ENCODE results near the gene ADRA2A. TPM values are rescaled to one million over a fixed set of nuclear protein-coding genes. Genes with fewer than 3 reads are reported as not detected.

The ADRA2A gene
- total RNA-seq, 1 donor from 2014 or later = 4.9 TPM

DNA sequence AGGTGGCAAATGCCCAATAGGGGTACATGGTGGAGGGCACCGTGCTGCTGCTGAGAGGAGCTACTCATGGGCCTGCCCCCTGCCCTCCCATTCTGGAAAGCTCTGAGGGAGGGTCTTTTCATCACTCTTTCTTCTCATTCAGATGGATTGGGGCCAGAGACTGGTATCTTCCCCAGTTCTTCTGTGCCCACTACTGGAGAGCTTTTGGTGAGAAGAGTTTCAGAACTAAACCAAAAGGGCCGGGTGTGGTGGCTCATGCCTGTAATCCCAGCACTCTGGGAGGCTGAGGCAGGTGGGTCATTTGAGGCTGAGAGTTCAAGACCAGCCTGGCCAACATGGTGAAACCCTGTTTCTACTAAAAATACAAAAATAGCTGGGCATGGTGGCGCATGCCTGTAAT is 12.5 kb downstream of the ADRA2A start:
- peaks cover 81% of the 10 kb centered on the region for H3K27me3 Mint-ChIP-seq (ENCODE audit: low read depth)
- no peak overlapping the region for H3K4me3 Mint-ChIP-seq
- no peak for DNase-seq (ENCODE audit: low spot score in 2 of 2, unreplicated experiment in 2 of 2)
- TF ChIP-seq, protein P1, sequence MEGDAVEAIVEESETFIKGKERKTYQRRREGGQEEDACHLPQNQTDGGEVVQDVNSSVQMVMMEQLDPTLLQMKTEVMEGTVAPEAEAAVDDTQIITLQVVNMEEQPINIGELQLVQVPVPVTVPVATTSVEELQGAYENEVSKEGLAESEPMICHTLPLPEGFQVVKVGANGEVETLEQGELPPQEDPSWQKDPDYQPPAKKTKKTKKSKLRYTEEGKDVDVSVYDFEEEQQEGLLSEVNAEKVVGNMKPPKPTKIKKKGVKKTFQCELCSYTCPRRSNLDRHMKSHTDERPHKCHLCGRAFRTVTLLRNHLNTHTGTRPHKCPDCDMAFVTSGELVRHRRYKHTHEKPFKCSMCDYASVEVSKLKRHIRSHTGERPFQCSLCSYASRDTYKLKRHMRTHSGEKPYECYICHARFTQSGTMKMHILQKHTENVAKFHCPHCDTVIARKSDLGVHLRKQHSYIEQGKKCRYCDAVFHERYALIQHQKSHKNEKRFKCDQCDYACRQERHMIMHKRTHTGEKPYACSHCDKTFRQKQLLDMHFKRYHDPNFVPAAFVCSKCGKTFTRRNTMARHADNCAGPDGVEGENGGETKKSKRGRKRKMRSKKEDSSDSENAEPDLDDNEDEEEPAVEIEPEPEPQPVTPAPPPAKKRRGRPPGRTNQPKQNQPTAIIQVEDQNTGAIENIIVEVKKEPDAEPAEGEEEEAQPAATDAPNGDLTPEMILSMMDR (IDR thresholded peaks at IDR 0.05; ENCODE audit: unreplicated experiment) = no peak
- no peaks in the 10 kb centered on the region for H3K4me1 Mint-ChIP-seq
- H3K27ac Mint-ChIP-seq = no peak overlapping the region
- no peaks in the 10 kb centered on the region for H3K36me3 Mint-ChIP-seq
- H3K9me3 Mint-ChIP-seq = no peaks in the 10 kb centered on the region

DNA sequence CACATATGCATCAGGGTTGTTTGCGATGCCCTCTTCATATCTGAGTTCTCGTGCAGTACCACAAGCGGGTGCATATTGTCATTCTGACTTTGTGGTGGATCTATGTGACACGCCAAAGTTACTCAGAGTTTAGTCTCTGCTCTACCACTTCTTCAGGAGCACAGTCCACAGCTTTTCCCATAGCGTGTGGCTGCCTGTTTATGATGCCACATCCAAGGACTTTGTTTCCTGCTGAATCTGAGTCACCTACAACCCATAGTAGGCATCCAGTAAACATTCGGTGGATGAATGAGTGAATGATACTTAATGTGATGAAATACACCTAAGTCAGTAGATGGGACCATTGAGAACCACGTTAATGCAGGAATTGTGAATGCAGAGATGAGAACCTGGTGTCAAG is 15.0 kb downstream of the ADRA2A start:
- Mint-ChIP-seq H3K9me3 (no peaks in the 10 kb centered on the region), H3K36me3 (no peaks in the 10 kb centered on the region), H3K4me3 (no peak overlapping the region), H3K27me3 (ENCODE audit: low read depth) (peaks cover 79% of the 10 kb centered on the region), H3K27ac (no peak overlapping the region), H3K4me1 (no peaks in the 10 kb centered on the region)
- TF ChIP-seq, protein P1 (IDR thresholded peaks at IDR 0.05; ENCODE audit: unreplicated experiment) = no peak
- DNase-seq (ENCODE audit: low spot score in 2 of 2, unreplicated experiment in 2 of 2) = no peak

DNA sequence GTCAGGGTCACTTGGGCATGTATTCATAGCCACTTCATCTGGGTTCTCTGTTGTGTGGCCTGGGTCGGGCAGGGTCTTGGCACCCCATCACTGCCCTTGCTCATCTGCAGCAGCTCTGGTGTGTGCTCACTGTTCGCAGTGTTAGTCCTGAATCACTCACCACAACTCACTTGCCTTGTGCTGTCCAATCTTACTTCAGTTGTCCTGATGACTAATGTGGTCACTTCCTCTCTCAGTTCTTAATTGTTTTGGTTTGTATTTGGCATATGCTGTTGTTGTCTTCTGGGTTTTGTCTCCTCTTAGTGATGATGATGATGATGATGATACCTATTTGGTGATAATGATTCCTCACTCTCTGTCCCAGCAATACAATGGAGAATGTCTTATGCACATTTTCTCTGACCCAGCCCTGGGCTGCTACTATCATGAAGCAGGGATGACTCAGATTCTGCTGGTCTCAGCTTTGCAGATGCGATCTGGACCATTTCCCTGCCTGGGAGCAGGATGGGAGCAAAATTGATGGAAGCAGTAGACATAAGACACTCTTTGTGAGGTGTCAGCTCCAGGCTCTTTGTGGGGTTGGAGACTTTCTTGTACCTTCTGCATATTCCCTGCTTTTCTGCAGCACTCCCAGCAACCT is 17.0 kb downstream of the ADRA2A start:
- TF ChIP-seq, protein P1 (IDR thresholded peaks at IDR 0.05; ENCODE audit: unreplicated experiment) = no peak
- Mint-ChIP-seq H3K36me3 (no peaks in the 10 kb centered on the region), H3K27ac (no peak overlapping the region), H3K9me3 (no peaks in the 10 kb centered on the region), H3K4me3 (no peak overlapping the region), H3K4me1 (no peaks in the 10 kb centered on the region), H3K27me3 (ENCODE audit: low read depth) (peaks cover 76% of the 10 kb centered on the region)
- DNase-seq (ENCODE audit: low spot score in 2 of 2, unreplicated experiment in 2 of 2) = no peak

DNA sequence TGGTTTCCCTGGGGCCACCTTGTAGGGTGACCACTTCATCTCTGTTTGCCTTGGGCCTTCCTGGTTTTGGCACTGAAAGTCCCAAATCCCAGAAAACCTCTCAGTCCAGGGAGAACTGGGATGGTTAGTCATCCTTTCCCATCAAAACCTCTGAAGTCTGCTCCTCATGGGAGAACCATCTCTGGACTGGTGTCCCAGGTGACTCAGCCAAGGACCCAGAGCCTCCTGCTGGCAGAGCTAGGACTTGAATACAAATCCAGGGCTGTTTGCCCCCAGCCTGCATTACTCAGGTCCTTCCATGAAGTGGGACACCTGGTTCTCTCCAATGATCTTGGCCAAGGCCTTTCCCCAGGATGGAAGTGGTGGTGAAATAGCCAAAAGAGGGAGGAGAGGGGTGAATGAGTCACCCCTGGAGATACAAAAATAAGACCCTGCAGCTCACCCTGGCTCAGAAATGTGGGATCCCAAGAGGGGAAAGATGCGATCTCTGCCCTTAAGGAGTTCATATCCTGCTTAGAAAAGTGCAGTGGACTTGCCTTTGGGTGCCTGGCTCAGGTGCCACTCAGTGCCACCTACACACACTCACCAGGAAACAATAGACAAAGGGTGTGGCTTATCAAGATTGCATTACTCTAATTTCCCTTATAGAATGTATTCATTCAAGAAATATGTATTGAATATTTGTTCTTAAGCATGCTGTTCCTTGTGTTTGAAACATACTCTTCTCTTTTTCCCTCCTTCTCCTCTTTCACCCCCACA is 22.0 kb downstream of the ADRA2A start:
- no peak overlapping the region for H3K4me3 Mint-ChIP-seq
- no peaks in the 10 kb centered on the region for H3K9me3 Mint-ChIP-seq
- peaks cover 67% of the 10 kb centered on the region for H3K27me3 Mint-ChIP-seq (ENCODE audit: low read depth)
- H3K36me3 Mint-ChIP-seq = no peaks in the 10 kb centered on the region
- no peaks in the 10 kb centered on the region for H3K4me1 Mint-ChIP-seq
- TF ChIP-seq, protein P1 (IDR thresholded peaks at IDR 0.05; ENCODE audit: unreplicated experiment) = no peak
- DNase-seq (ENCODE audit: low spot score in 2 of 2, unreplicated experiment in 2 of 2) = no peak
- H3K27ac Mint-ChIP-seq = no peak overlapping the region

DNA sequence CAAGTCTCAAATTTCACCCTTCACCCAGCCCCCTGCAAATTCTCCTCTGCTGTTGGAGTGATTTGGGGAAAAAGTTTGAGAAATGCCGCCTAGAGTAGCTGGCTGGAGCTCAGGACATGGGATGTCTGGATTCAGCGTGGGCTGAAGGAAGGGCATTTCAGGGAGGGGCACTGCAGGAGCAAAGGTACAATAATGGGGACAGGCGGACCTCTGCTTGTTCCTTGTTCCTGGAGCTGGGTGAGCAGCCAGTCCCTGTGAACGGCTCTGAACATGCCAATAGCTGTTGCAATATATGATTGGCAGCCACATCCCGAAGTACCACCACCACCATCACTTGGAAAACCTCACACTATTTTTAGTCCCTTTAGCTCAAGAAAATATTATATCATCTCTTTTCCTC is 23.4 kb downstream of the ADRA2A start:
- Mint-ChIP-seq H3K4me3 (no peak overlapping the region), H3K4me1 (no peaks in the 10 kb centered on the region), H3K36me3 (no peaks in the 10 kb centered on the region), H3K27ac (no peak overlapping the region), H3K27me3 (ENCODE audit: low read depth) (peaks cover 60% of the 10 kb centered on the region), H3K9me3 (no peaks in the 10 kb centered on the region)
- no peak for DNase-seq (ENCODE audit: low spot score in 2 of 2, unreplicated experiment in 2 of 2)
- TF ChIP-seq, protein P1 (IDR thresholded peaks at IDR 0.05; ENCODE audit: unreplicated experiment) = no peak

Data from mesothelial cell of epicardium (in vitro differentiated cells).